Lung (tissue), 12 donors: ENCODE measurements around the gene MADD. TPM values are rescaled to one million over a fixed set of nuclear protein-coding genes. Genes with fewer than 3 reads are reported as not detected.

Source experiments
- ATAC-seq: fragments of 200-7000 bp; cut with Tn5 transposase; one replicate; pipeline ENCODE4 v1.9.1; 2020; ENCODE audit warnings: moderate number of reproducible peaks; ENCODE audit not compliant: insufficient read depth, low FRiP score
- DNase-seq, 3 donors: peaks; one replicate each; pipeline ENCODE4 v3.0.0-alpha.2; 2013 to 2017
- H3K27ac ChIP-seq, 2 donors: one replicate each; pipeline ENCODE4 v1.5.1; 2013; ENCODE audit warnings: mild to moderate bottlenecking in 2 of 2, moderate library complexity in 2 of 2, control low read depth in 1 of 2, inconsistent platforms in 1 of 2, low read depth in 1 of 2, low read length in 1 of 2
- H3K27me3 ChIP-seq, 3 donors: one replicate each; pipeline ENCODE4 v1.5.1; 2013; ENCODE audit warnings: low read length in 2 of 3; ENCODE audit not compliant: control insufficient read depth in 3 of 3, insufficient read depth in 3 of 3
- H3K36me3 ChIP-seq, 4 donors: one replicate each; pipeline ENCODE4 v1.5.1; 2013; ENCODE audit warnings: low read length in 4 of 4, mild to moderate bottlenecking in 1 of 4, moderate library complexity in 1 of 4; ENCODE audit not compliant: control insufficient read depth in 4 of 4, insufficient read depth in 4 of 4
- H3K4me1 ChIP-seq, 5 donors: one replicate each; pipeline ENCODE4 v1.5.1; 2013; ENCODE audit warnings: low read length in 5 of 5, mild to moderate bottlenecking in 2 of 5, moderate library complexity in 1 of 5; ENCODE audit not compliant: control insufficient read depth in 5 of 5, insufficient read depth in 5 of 5
- H3K4me3 ChIP-seq: one replicate; pipeline ENCODE4 v1.5.1; 2013; ENCODE audit warnings: mild to moderate bottlenecking, control low read depth, moderate library complexity
- H3K9ac ChIP-seq, 2 donors: one replicate each; pipeline ENCODE4 v1.5.1; 2013; ENCODE audit warnings: low read length in 2 of 2, control low read depth in 1 of 2; ENCODE audit not compliant: insufficient read depth in 1 of 2
- H3K9me3 ChIP-seq, 4 donors: one replicate each; pipeline ENCODE4 v1.5.1; 2013; ENCODE audit warnings: low read length in 3 of 4, mild to moderate bottlenecking in 1 of 4, moderate library complexity in 1 of 4; ENCODE audit not compliant: control insufficient read depth in 4 of 4, insufficient read depth in 3 of 4
- WGBS, 2 donors: extraction: QIAGEN DNeasy Blood & Tissue Kit; methylation state at CpG; one replicate each; pipeline ENCODE4 v1.1.7; 2013; 5-methylcytosine and 5-hydroxymethylcytosine counted together
- polyA plus RNA-seq, 2 donors: library from polyadenylated mRNA; stranded (reverse); fragments of 200-250 nt; gene quantifications; one replicate each; pipeline ENCODE4 v1.2.1, GENCODE V29; 2013
- total RNA-seq, 2 donors: library from RNA; depleted of rRNA in 1 of 2; stranded (reverse); fragments of >200 nt in 1 of 2; gene quantifications; one replicate each; pipeline ENCODE4 v1.2.1, GENCODE V29; 2014 to 2021
- TF ChIP-seq, protein P1 (sequence below): IDR thresholded peaks from 2 replicates; pipeline ENCODE4 v1.5.1; 2012; ENCODE audit warnings: mild to moderate bottlenecking; ENCODE audit errors: control extremely low read depth, extremely low read depth
- donor health status: control.
- donor health status: control.
- donor health status: Bipolar disorder and iron deficiency.
- donor health status: healthy.
- donor health status: DM: yes; HTN: yes; CAD: no.

The MADD gene
- total and polyA plus RNA-seq, 4 donors, result 15.9 to 56.8 (median 37.1) TPM

DNA sequence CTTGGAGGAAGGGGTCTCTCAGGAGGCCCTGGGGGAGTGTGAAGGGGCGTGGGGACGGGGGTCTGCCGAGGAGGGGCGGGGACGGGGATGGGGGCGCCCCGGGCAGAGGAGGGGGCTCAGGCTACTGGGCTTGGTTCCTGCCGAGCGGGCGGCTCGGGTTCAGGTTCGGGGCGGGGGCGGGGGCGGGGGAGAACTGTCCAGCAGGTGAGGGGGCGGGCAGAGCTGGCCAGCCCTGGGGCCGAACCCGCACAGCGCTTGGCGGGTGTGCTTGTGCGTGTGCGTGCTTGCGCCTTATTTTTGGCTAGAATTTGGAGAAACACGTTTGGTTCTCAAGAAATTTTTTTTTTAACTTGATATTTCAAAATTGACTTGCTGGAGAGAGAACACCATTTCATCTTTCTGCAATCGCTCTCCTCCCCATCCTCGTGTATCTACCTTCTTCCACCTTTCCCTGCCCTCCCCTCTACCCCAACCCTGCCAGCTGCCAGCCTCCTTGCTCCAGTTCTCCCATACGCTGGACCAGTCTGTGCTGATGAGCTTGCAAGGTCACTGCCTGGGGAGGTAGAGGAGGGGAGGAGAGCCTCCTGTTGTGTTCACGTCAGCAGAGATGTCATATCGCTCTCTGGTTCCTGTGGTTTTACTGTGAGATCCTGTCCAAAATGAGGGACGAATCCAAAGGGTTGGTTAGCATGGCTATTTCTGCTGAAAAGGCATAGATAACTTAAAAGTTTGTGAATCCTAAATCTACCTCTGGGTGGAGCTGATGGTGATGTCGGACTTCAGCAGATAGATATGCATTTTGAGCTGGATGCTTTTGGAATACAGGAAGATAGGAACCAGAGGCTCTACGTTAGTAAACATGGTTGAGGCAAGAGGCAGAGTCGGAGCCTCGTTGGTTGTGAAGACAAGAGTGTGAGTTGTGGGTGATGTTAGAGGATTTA, 668 bp downstream of the MADD start:
- TF ChIP-seq, protein P1, sequence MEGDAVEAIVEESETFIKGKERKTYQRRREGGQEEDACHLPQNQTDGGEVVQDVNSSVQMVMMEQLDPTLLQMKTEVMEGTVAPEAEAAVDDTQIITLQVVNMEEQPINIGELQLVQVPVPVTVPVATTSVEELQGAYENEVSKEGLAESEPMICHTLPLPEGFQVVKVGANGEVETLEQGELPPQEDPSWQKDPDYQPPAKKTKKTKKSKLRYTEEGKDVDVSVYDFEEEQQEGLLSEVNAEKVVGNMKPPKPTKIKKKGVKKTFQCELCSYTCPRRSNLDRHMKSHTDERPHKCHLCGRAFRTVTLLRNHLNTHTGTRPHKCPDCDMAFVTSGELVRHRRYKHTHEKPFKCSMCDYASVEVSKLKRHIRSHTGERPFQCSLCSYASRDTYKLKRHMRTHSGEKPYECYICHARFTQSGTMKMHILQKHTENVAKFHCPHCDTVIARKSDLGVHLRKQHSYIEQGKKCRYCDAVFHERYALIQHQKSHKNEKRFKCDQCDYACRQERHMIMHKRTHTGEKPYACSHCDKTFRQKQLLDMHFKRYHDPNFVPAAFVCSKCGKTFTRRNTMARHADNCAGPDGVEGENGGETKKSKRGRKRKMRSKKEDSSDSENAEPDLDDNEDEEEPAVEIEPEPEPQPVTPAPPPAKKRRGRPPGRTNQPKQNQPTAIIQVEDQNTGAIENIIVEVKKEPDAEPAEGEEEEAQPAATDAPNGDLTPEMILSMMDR, result no peak
- H3K27me3 ChIP-seq, result no peaks in the 10 kb centered on the region
- DNase-seq (peak in 2 of 3 donors; percentile 30 to 45), ATAC-seq (no peak)
- peaks cover 0 to 10% (median 5%) of the 10 kb centered on the region in 4 donors for H3K36me3 ChIP-seq
- peak overlapping the region; percentile 84 for H3K4me3 ChIP-seq
- peak overlapping the region; percentile 90 to 93 for H3K27ac ChIP-seq
- peaks cover 7 to 32% (median 13%) of the 10 kb centered on the region in 5 donors for H3K4me1 ChIP-seq
- H3K9ac ChIP-seq, result peak overlapping the region in 1 of 2 donors; percentile 66
- H3K9me3 ChIP-seq, result no peaks in the 10 kb centered on the region
- WGBS, 2 donors, result 1% methylated on average over 29 to 34 of the region's 34 CpGs

DNA sequence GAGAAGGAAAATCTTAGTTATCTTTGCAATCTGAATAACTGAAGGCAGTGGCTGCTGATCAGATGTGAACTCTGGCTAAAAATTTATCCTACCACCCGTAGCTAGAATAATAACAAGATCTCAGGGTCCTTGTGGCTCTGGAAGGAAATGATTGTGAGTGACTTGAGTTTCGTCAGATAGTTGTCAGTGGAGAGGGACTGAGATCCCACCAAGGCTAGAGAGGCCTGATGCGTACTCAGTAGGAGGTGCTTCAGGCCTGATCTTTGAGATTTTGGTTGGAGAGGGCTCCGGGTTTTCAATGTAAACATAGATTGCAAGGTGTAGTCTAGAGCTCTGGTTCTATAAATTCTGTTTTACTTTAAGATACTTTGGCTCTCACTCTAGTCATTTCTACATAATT, 1.4 kb downstream of the MADD start:
- Histone ChIP-seq H3K27me3 (no peaks in the 10 kb centered on the region), H3K36me3 (peaks cover 5 to 17% (median 11%) of the 10 kb centered on the region in 4 donors), H3K9ac (peak overlapping the region in 1 of 2 donors; percentile 66), H3K4me1 (peaks cover 9 to 32% (median 13%) of the 10 kb centered on the region in 5 donors), H3K9me3 (no peaks in the 10 kb centered on the region), H3K27ac (peak overlapping the region in 1 of 2 donors; percentile 46), H3K4me3 (no peak overlapping the region)
- no peak for ATAC-seq
- TF ChIP-seq, protein P1, result no peak
- WGBS, 2 donors, result 30 to 36% methylated on average over 4 of the region's 4 CpGs
- no peak for DNase-seq

DNA sequence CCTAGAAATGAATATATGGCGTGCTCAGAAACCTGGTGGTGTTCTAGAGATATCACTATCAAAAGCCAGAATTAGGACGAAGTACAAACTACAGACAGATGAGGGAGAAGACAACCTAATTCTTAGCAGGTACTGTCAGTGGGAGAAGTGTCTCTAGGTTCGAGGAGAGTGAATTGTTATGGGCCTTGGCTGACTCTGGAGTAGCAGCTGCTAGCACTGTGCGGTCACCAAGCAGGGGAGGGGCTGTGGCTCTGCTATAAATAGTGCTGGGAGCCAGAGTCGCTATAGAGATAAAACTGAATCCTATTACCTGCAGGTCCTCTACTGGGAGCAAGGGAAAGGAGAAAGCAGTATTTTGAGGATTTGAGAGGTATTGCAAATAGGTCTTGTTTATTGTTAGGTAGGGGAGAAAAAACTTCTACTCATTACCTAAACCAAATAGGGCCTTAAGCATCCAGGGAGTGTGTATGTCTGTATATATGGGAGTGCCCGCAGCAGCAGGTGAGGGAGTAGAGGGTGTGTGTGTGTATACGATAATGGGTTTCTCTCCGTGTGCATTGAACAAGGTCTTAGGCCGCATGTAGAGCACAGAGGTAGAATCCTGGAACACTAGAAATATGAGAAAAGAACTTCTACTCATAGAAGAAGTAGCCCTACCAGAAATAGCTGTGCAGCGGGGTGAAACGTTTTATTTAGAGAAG, 2.2 kb downstream of the MADD start:
- H3K4me3 ChIP-seq, result no peak overlapping the region
- no peaks in the 10 kb centered on the region for H3K27me3 ChIP-seq
- no peak overlapping the region for H3K9ac ChIP-seq
- WGBS, 2 donors, result 63 to 68% methylated on average over 11 of the region's 11 CpGs
- H3K9me3 ChIP-seq, result no peaks in the 10 kb centered on the region
- H3K27ac ChIP-seq, result peak overlapping the region in 1 of 2 donors; percentile 55
- peaks cover 9 to 32% (median 13%) of the 10 kb centered on the region in 5 donors for H3K4me1 ChIP-seq
- TF ChIP-seq, protein P1, result no peak
- ATAC-seq (no peak), DNase-seq (peak in 2 of 3 donors; percentile 22 to 48)
- peaks cover 9 to 23% (median 18%) of the 10 kb centered on the region in 4 donors for H3K36me3 ChIP-seq
